GM12878 (cell line): ENCODE data around the gene PRMT3. TPM values are rescaled to one million over a fixed set of nuclear protein-coding genes. Genes with fewer than 3 reads are reported as not detected.

ENCODE experiments used
- ATAC-seq: fragments of 200-7000 bp; cut with Tn5 transposase; 3 replicates; pipeline ENCODE4 v1.9.1; 2020; ENCODE audit warnings: mild to moderate bottlenecking, moderate library complexity
- BruUV-seq: library from RNA; stranded (reverse); fragments of 400-500 nt; replicated peaks from 2 replicates; lab custom pipeline; 2021; lab: Mats Ljungman, UMichigan
- CTCF ChIA-PET: fragments of 300-600 bp; sonication (Branson Sonifier 250); formaldehyde crosslinking; extraction: SDS; loops from one replicate; lab custom pipeline; 2021; ENCODE audit warnings: inconsistent platforms; lab: Yijun Ruan, JAX
- POLR2A ChIA-PET: fragments of 350-600 bp; formaldehyde crosslinking; extraction: SDS; loops from one replicate; lab custom pipeline; 2021; ENCODE audit warnings: inconsistent platforms; lab: Charles Lee
- RAD21 ChIA-PET: fragments of 300-600 bp; sonication (Branson Sonifier 250); formaldehyde crosslinking; loops from one replicate; lab custom pipeline; 2023; ENCODE audit warnings: antibody characterized with exemption; ENCODE audit not compliant: unreplicated experiment; lab: Charles Lee
- SMC1A ChIA-PET: fragments of 300-600 bp; sonication (Branson Sonifier 250); formaldehyde crosslinking; loops from one replicate; lab custom pipeline; 2023; ENCODE audit not compliant: unreplicated experiment, uncharacterized antibody; lab: Charles Lee
- DNase-seq: peaks from one replicate; pipeline ENCODE4 v3.0.0-alpha.2; 2011; ENCODE audit warnings: low read depth, low spot score
- FAIRE-seq: peaks from 3 replicates; lab custom pipeline; 2011; peaks lifted over from hg19 to GRCh38; lab: Jason Lieb, UNC
- H2AFZ ChIP-seq: 2 replicates; pipeline ENCODE4 v1.6.0; 2011; ENCODE audit warnings: low read depth, low read length, control low read depth; ENCODE audit not compliant: control insufficient read depth
- H3K27ac ChIP-seq: 2 replicates; pipeline ENCODE4 v1.5.1; 2011; ENCODE audit warnings: control low read depth; ENCODE audit not compliant: control insufficient read depth, insufficient read depth
- H3K27me3 ChIP-seq, 2 experiments: replicated peaks in 1 of 2; 2 replicates each; pipeline versions ENCODE4 v1.6.0 to v1.6.1; 2011; ENCODE audit warnings: low read length in 1 of 2; ENCODE audit not compliant: control insufficient read depth in 2 of 2, insufficient read depth in 2 of 2
- H3K36me3 ChIP-seq, 2 experiments: 2 replicates each; pipeline ENCODE4 v1.5.1; 2011; ENCODE audit warnings: low read length in 1 of 2; ENCODE audit not compliant: control insufficient read depth in 2 of 2, insufficient read depth in 2 of 2
- H3K4me1 ChIP-seq: 2 replicates; pipeline ENCODE4 v1.6.1; 2011; ENCODE audit warnings: mild to moderate bottlenecking, low read length, moderate library complexity, mixed read lengths; ENCODE audit not compliant: control insufficient read depth, insufficient read depth
- H3K4me2 ChIP-seq: 2 replicates; pipeline ENCODE4 v1.6.0; 2011; ENCODE audit warnings: control low read depth; ENCODE audit not compliant: control insufficient read depth, insufficient read depth
- H3K4me3 ChIP-seq: fragments of 200-600 bp; sonication (generic); 2 replicates; pipeline ENCODE4 v1.5.1; 2016
- H3K79me2 ChIP-seq: 2 replicates; pipeline ENCODE4 v1.6.0; 2011; ENCODE audit warnings: low read length; ENCODE audit not compliant: control insufficient read depth, insufficient read depth
- H3K9ac ChIP-seq: 2 replicates; pipeline ENCODE4 v1.8.0; 2011; ENCODE audit warnings: low read length, control low read depth, mixed read lengths; ENCODE audit not compliant: control insufficient read depth, insufficient read depth
- H3K9me3 ChIP-seq: replicated peaks from 3 replicates; pipeline ENCODE4 v1.5.1; 2011; ENCODE audit warnings: mild to moderate bottlenecking, low read length; ENCODE audit not compliant: control insufficient read depth, insufficient read depth
- H4K20me1 ChIP-seq: 2 replicates; pipeline ENCODE4 v1.6.0; 2011; ENCODE audit not compliant: control insufficient read depth, insufficient read depth
- ASH2L ChIP-seq: fragments of 300-600, 200-600 bp; sonication (generic); IDR thresholded peaks from 2 replicates; pipeline ENCODE4 v1.6.1; 2017; ENCODE audit warnings: low read depth, mild to moderate bottlenecking, borderline replicate concordance
- BRCA1 ChIP-seq: IDR thresholded peaks from 2 replicates; pipeline ENCODE4 v1.6.1; 2011; ENCODE audit warnings: low read depth, low read length, improper control_type of control experiment
- CHD1 ChIP-seq: IDR thresholded peaks from 2 replicates; pipeline ENCODE4 v1.6.1; 2012; ENCODE audit warnings: low read depth, low read length, improper control_type of control experiment
- GABPA ChIP-seq: IDR thresholded peaks from 2 replicates; pipeline ENCODE4 v1.6.1; 2014; ENCODE audit warnings: antibody characterized with exemption, low read depth, mild to moderate bottlenecking, inconsistent platforms
- KAT2A ChIP-seq: conservative IDR thresholded peaks from 2 replicates; pipeline ENCODE4 v1.6.1; 2011; ENCODE audit warnings: low read depth, low read length; ENCODE audit not compliant: control insufficient read depth
- KDM1A ChIP-seq: fragments of 200-600 bp; sonication (generic); IDR thresholded peaks from 2 replicates; pipeline ENCODE4 v1.6.1; 2016; ENCODE audit warnings: borderline replicate concordance
- LARP7 ChIP-seq: fragments of 450-650 bp; IDR thresholded peaks from 2 replicates; pipeline ENCODE4 v1.6.1; 2017; ENCODE audit warnings: mild to moderate bottlenecking
- NFYA ChIP-seq: IDR thresholded peaks from 2 replicates; pipeline ENCODE4 v1.6.1; 2011; ENCODE audit warnings: low read depth, mild to moderate bottlenecking, low read length, improper control_type of control experiment, borderline replicate concordance
- POLR2AphosphoS2 ChIP-seq: IDR thresholded peaks from 2 replicates; pipeline ENCODE4 v1.6.1; 2011; ENCODE audit warnings: low read depth, mild to moderate bottlenecking, low read length, improper control_type of control experiment, moderate library complexity
- SMAD5 ChIP-seq: IDR thresholded peaks from 2 replicates; pipeline ENCODE4 v1.6.1; 2016; ENCODE audit warnings: antibody characterized with exemption, low read depth
- SMARCA5 ChIP-seq: fragments of 450-650 bp; IDR thresholded peaks from 2 replicates; pipeline ENCODE4 v1.6.1; 2017; ENCODE audit warnings: mild to moderate bottlenecking
- TARDBP ChIP-seq: IDR thresholded peaks from 2 replicates; pipeline ENCODE4 v1.6.1; 2016; ENCODE audit warnings: borderline replicate concordance
- WRNIP1 ChIP-seq: IDR thresholded peaks from 2 replicates; pipeline ENCODE4 v1.6.1; 2011; ENCODE audit warnings: low read depth, low read length, improper control_type of control experiment, borderline replicate concordance
- ZZZ3 ChIP-seq: IDR thresholded peaks from 2 replicates; pipeline ENCODE4 v1.6.1; 2011; ENCODE audit warnings: low read depth; ENCODE audit not compliant: control insufficient read depth, insufficient read length
- WGBS: methylation state at CpG from one replicate; pipeline ENCODE4 v1.1.6; 2016; ENCODE audit warnings: low lambda C conversion rate; ENCODE audit not compliant: insufficient replicate concordance, insufficient coverage; ENCODE audit errors: missing lambda C conversion rate; 5-methylcytosine and 5-hydroxymethylcytosine counted together
- in situ Hi-C: fragments of 300-500 bp; cut with MboI; formaldehyde crosslinking; loops from 9 replicates; pipeline ENCODE4 v1.14.3; 2018; ENCODE audit warnings: mixed read lengths
- intact Hi-C: fragments of 100-400 bp; cut with micrococcal nuclease; formaldehyde crosslinking; loops from one replicate; pipeline ENCODE4 v1.14.2; 2022; ENCODE audit not compliant: unreplicated experiment
- polyA plus RNA-seq, 11 experiments: library from polyadenylated mRNA; depleted of rRNA in 4 of 11; unstranded in 6 of 11; stranded (reverse) in 5 of 11; fragments of >200 nt; fragmentation: Nextera tagmentation in 4 of 11; fragmentation: Illumina TruSeq in 1 of 11; extraction: Ambion mirVana in 4 of 11; extraction: Trizol in 1 of 11; gene quantifications; 1 replicate in 1 of 11; 2 replicates in 10 of 11; pipeline versions ENCODE4 v1.2.1 to v1.2.3, GENCODE V29; 2011 to 2016; ENCODE audit warnings: inconsistent platforms in 2 of 11, missing spikeins in 2 of 11, low read depth in 1 of 11
- total RNA-seq, 4 experiments: library from RNA; depleted of rRNA in 3 of 4; stranded (reverse); fragments of >200 nt in 3 of 4; fragmentation: Illumina TruSeq in 1 of 4; extraction: Trizol in 1 of 4; gene quantifications; 2 replicates each; pipeline versions ENCODE4 v1.2.1 to v1.2.3, GENCODE V29; 2013 to 2021
- TF ChIP-seq, protein P1 (sequence below): IDR thresholded peaks from 2 replicates; pipeline ENCODE4 v1.6.1; 2012; ENCODE audit warnings: low read length, inconsistent platforms
- TF ChIP-seq, protein P2 (sequence below): IDR thresholded peaks from 2 replicates; pipeline ENCODE4 v1.6.1; 2012; ENCODE audit warnings: low read depth, low read length, improper control_type of control experiment

Gene PRMT3
- total and polyA plus RNA-seq, 10 of the 15 experiments (the other 5 are each of a cell fraction or from before 2014, with no cell fraction given), result 13.9 to 52.1 (median 27.7) TPM

- RAD21 ChIA-PET, result interaction anchor here (0.9 kb wide), 1 partner anchor 33 kb away, joined by 3 read pairs; no protein-coding TSS in a partner anchor
- WGBS, result 60% methylated on average over 25 of the region's 26 CpGs
- no peaks in the 10 kb centered on the region for H3K79me2 ChIP-seq
- TF ChIP-seq KAT2A (no peak), LARP7 (no peak), WRNIP1 (no peak), ASH2L (no peak), SMAD5 (no peak), GABPA (no peak), KDM1A (no peak), TARDBP (no peak), BRCA1 (no peak), CHD1 (no peak), NFYA (no peak), ZZZ3 (no peak), POLR2AphosphoS2 (no peak), SMARCA5 (no peak)
- TF ChIP-seq, protein P1, sequence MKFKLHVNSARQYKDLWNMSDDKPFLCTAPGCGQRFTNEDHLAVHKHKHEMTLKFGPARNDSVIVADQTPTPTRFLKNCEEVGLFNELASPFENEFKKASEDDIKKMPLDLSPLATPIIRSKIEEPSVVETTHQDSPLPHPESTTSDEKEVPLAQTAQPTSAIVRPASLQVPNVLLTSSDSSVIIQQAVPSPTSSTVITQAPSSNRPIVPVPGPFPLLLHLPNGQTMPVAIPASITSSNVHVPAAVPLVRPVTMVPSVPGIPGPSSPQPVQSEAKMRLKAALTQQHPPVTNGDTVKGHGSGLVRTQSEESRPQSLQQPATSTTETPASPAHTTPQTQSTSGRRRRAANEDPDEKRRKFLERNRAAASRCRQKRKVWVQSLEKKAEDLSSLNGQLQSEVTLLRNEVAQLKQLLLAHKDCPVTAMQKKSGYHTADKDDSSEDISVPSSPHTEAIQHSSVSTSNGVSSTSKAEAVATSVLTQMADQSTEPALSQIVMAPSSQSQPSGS, result no peak
- TF ChIP-seq, protein P2, sequence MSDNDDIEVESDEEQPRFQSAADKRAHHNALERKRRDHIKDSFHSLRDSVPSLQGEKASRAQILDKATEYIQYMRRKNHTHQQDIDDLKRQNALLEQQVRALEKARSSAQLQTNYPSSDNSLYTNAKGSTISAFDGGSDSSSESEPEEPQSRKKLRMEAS, result no peak
- CTCF ChIA-PET, result interaction anchor here (1.2 to 3.9 kb wide), 3 partner anchors 11 to 214 kb away, joined by 3 to 19 read pairs (median 15); no protein-coding TSS in a partner anchor
- FAIRE-seq, result no peak
- no peak overlapping the region for H2AFZ ChIP-seq
- H3K36me3 ChIP-seq, result no peaks in the 10 kb centered on the region
- intact Hi-C loops (no loop called here), in situ Hi-C loops (no loop called here)
- no peak overlapping the region for H3K4me3 ChIP-seq
- peaks cover 0 to 2% of the 10 kb centered on the region in 2 experiments; a peak in 3 of 4 replicates for H3K27me3 ChIP-seq
- SMC1A ChIA-PET, result interaction anchor here (1.0 kb wide), 1 partner anchor 8 kb away, joined by 3 read pairs; no protein-coding TSS in a partner anchor
- no peaks in the 10 kb centered on the region for H3K4me1 ChIP-seq
- BruUV-seq, result no TSS peak
- no peaks in the 10 kb centered on the region for H4K20me1 ChIP-seq
- H3K27ac ChIP-seq, result no peak overlapping the region
- POLR2A ChIA-PET, result no interaction called here
- no peak overlapping the region for H3K9ac ChIP-seq
- H3K4me2 ChIP-seq, result no peak overlapping the region
- no peak for ATAC-seq
- no peak for DNase-seq
- H3K9me3 ChIP-seq, result no peaks in the 10 kb centered on the region
These were observed 45.0 kb upstream of the PRMT3 start for GRCh38 chr11:20342347-20343141.
